H9 (cell line): Measurements from ENCODE around the gene MEFV. TPM values are rescaled to one million over a fixed set of nuclear protein-coding genes. Genes with fewer than 3 reads are reported as not detected.

Source experiments
- DNase-seq: peaks from one replicate; pipeline ENCODE4 v3.0.0-alpha.2; 2017
- H2AFZ ChIP-seq: one replicate; pipeline ENCODE4 v1.6.1; 2013; ENCODE audit warnings: mild to moderate bottlenecking, low read length, control low read depth, moderate library complexity
- H2AK5ac ChIP-seq: 2 replicates; pipeline ENCODE4 v1.6.1; 2013; ENCODE audit warnings: low read length, control low read depth, mixed read lengths; ENCODE audit not compliant: insufficient read length
- H2BK120ac ChIP-seq: one replicate; pipeline ENCODE4 v1.6.1; 2013; ENCODE audit warnings: low read depth, mild to moderate bottlenecking, low read length, control low read depth, inconsistent platforms; ENCODE audit not compliant: poor library complexity, severe bottlenecking
- H2BK12ac ChIP-seq: 2 replicates; pipeline ENCODE4 v1.6.1; 2013; ENCODE audit warnings: low read length, control low read depth, mixed read lengths, low read depth; ENCODE audit not compliant: insufficient read length
- H2BK15ac ChIP-seq: 2 replicates; pipeline ENCODE4 v1.6.1; 2013; ENCODE audit warnings: low read depth, low read length, control low read depth
- H2BK20ac ChIP-seq: one replicate; pipeline ENCODE4 v1.6.1; 2013; ENCODE audit warnings: low read depth, mild to moderate bottlenecking, low read length, control low read depth, inconsistent platforms; ENCODE audit not compliant: poor library complexity, severe bottlenecking
- H2BK5ac ChIP-seq: 2 replicates; pipeline ENCODE4 v1.6.1; 2013; ENCODE audit warnings: low read length, control low read depth, mixed read lengths; ENCODE audit not compliant: insufficient read length
- H3K14ac ChIP-seq: 2 replicates; pipeline ENCODE4 v1.6.1; 2013; ENCODE audit warnings: low read length, control low read depth; ENCODE audit not compliant: insufficient read depth
- H3K18ac ChIP-seq: 2 replicates; pipeline ENCODE4 v1.6.1; 2013; ENCODE audit warnings: low read depth, mild to moderate bottlenecking, mixed read lengths, low read length, control low read depth; ENCODE audit not compliant: insufficient read length
- H3K23ac ChIP-seq: 2 replicates; pipeline ENCODE4 v1.6.1; 2013; ENCODE audit warnings: low read length, control low read depth, mixed read lengths, low read depth; ENCODE audit not compliant: insufficient read length
- H3K23me2 ChIP-seq: 2 replicates; pipeline ENCODE4 v1.6.1; 2013; ENCODE audit warnings: low read depth, mild to moderate bottlenecking, mixed read lengths, low read length, control low read depth; ENCODE audit not compliant: insufficient read length, poor library complexity, severe bottlenecking
- H3K27ac ChIP-seq: 2 replicates; pipeline ENCODE4 v1.5.1; 2013; ENCODE audit warnings: low read length, control low read depth, mixed read lengths, low read depth; ENCODE audit not compliant: insufficient read length
- H3K27me3 ChIP-seq: 2 replicates; pipeline ENCODE4 v1.6.1; 2013; ENCODE audit warnings: low read length, control low read depth, inconsistent platforms; ENCODE audit not compliant: insufficient read depth
- H3K4ac ChIP-seq: 2 replicates; pipeline ENCODE4 v1.6.1; 2013; ENCODE audit warnings: low read depth, mild to moderate bottlenecking, control low read depth, inconsistent platforms, low read length, moderate library complexity
- H3K4me1 ChIP-seq: 2 replicates; pipeline ENCODE4 v1.6.1; 2013; ENCODE audit warnings: low read length, control low read depth, inconsistent platforms; ENCODE audit not compliant: insufficient read depth
- H3K4me2 ChIP-seq: 2 replicates; pipeline ENCODE4 v1.6.1; 2013; ENCODE audit warnings: low read length, control low read depth, mixed read lengths; ENCODE audit not compliant: insufficient read length, insufficient read depth
- H3K56ac ChIP-seq: 2 replicates; pipeline ENCODE4 v1.6.1; 2013; ENCODE audit warnings: low read depth, mild to moderate bottlenecking, mixed read lengths, low read length, control low read depth; ENCODE audit not compliant: insufficient read length
- H3K79me1 ChIP-seq: 2 replicates; pipeline ENCODE4 v1.6.1; 2013; ENCODE audit warnings: low read depth, mild to moderate bottlenecking, moderate library complexity, low read length, control low read depth, inconsistent platforms; ENCODE audit not compliant: insufficient read depth, poor library complexity, severe bottlenecking
- H3K79me2 ChIP-seq: 2 replicates; pipeline ENCODE4 v1.6.1; 2013; ENCODE audit warnings: low read length, control low read depth, inconsistent platforms; ENCODE audit not compliant: insufficient read depth
- H3K9ac ChIP-seq: 2 replicates; pipeline ENCODE4 v1.6.1; 2013; ENCODE audit warnings: low read length, control low read depth, mixed read lengths; ENCODE audit not compliant: insufficient read length; ENCODE audit errors: extremely low read depth
- H3K9me3 ChIP-seq: one replicate; pipeline ENCODE4 v1.6.1; 2013; ENCODE audit warnings: low read depth, low read length, inconsistent platforms; ENCODE audit not compliant: control insufficient read depth
- H3T11ph ChIP-seq: one replicate; pipeline ENCODE4 v1.6.1; 2013; ENCODE audit warnings: mild to moderate bottlenecking, low read length, control low read depth, inconsistent platforms
- H4K20me1 ChIP-seq: one replicate; pipeline ENCODE4 v1.6.1; 2013; ENCODE audit not compliant: control insufficient read depth, insufficient read length, insufficient read depth
- H4K5ac ChIP-seq: 2 replicates; pipeline ENCODE4 v1.6.1; 2013; ENCODE audit warnings: low read depth, mild to moderate bottlenecking, mixed read lengths, low read length, control low read depth; ENCODE audit not compliant: insufficient read length
- H4K8ac ChIP-seq: replicated peaks from 2 replicates; pipeline ENCODE4 v1.6.1; 2013; ENCODE audit warnings: low read length, control low read depth, mixed read lengths, low read depth; ENCODE audit not compliant: insufficient read length
- H4K91ac ChIP-seq: 2 replicates; pipeline ENCODE4 v1.6.1; 2013; ENCODE audit warnings: low read depth, mild to moderate bottlenecking, moderate library complexity, mixed read lengths, low read length, control low read depth; ENCODE audit not compliant: insufficient read length
- H3K27ac Mint-ChIP-seq, 3 experiments: 2 replicates in 2 of 3; 3 replicates in 1 of 3; pipeline ENCODE4 v1.8.0; 2020 to 2021; ENCODE audit warnings: mixed read lengths in 3 of 3, mild to moderate bottlenecking in 1 of 3, moderate library complexity in 1 of 3
- H3K27me3 Mint-ChIP-seq: 2 replicates; pipeline ENCODE4 v1.8.0; 2021; ENCODE audit warnings: low read depth, mild to moderate bottlenecking, moderate library complexity, mixed read lengths
- H3K36me3 Mint-ChIP-seq, 3 experiments: 2 replicates in 2 of 3; 3 replicates in 1 of 3; pipeline ENCODE4 v1.8.0; 2020 to 2021; ENCODE audit warnings: low read depth in 3 of 3, mixed read lengths in 3 of 3; ENCODE audit not compliant: insufficient read depth in 1 of 3
- H3K4me1 Mint-ChIP-seq, 2 experiments: 2 replicates each; pipeline ENCODE4 v1.8.0; 2020; ENCODE audit warnings: mixed read lengths in 2 of 2
- H3K4me3 Mint-ChIP-seq, 2 experiments: 2 replicates in 1 of 2; 3 replicates in 1 of 2; pipeline ENCODE4 v1.8.0; 2020 to 2021; ENCODE audit warnings: mild to moderate bottlenecking in 2 of 2, mixed read lengths in 2 of 2, moderate library complexity in 1 of 2
- H3K9me3 Mint-ChIP-seq, 2 experiments: 2 replicates in 1 of 2; 3 replicates in 1 of 2; pipeline ENCODE4 v1.8.0; 2020; ENCODE audit warnings: mild to moderate bottlenecking in 2 of 2, mixed read lengths in 2 of 2, moderate library complexity in 1 of 2
- CTCF ChIP-seq: fragments of 200-600 bp; sonication (generic); conservative IDR thresholded peaks from 3 replicates; pipeline ENCODE4 v1.8.0; 2021; ENCODE audit warnings: antibody characterized with exemption, mild to moderate bottlenecking
- WGBS: extraction: QIAGEN DNeasy Blood & Tissue Kit; methylation state at CpG from one replicate; pipeline ENCODE4 v1.1.7; 2013; ENCODE audit warnings: missing lambda C conversion rate, low lambda C conversion rate, mixed read lengths; ENCODE audit not compliant: insufficient read length; ENCODE audit errors: extremely low coverage; 5-methylcytosine and 5-hydroxymethylcytosine counted together
- total RNA-seq: library from RNA; stranded (reverse); gene quantifications from 2 replicates; pipeline ENCODE4 v1.2.1, GENCODE V29; 2021

Gene MEFV
- total RNA-seq, 1 experiment from 2014 or later: not detected

- Histone ChIP-seq H2BK12ac (no peak overlapping the region), H3K27ac (no peak overlapping the region), H3K4me1 (no peaks in the 10 kb centered on the region), H3K18ac (no peak overlapping the region), H3K56ac (no peak overlapping the region), H2BK120ac (no peak overlapping the region), H2BK20ac (no peak overlapping the region), H2BK15ac (no peak overlapping the region), H3T11ph (no peak overlapping the region), H3K79me1 (no peaks in the 10 kb centered on the region), H3K23me2 (no peaks in the 10 kb centered on the region), H4K91ac (no peak overlapping the region), H4K20me1 (no peaks in the 10 kb centered on the region), H4K8ac (no peak overlapping the region), H3K23ac (no peak overlapping the region), H3K79me2 (no peaks in the 10 kb centered on the region), H2AK5ac (no peak overlapping the region), H2BK5ac (no peak overlapping the region), H3K9ac (no peak overlapping the region), H2AFZ (no peak overlapping the region), H3K14ac (no peak overlapping the region), H3K4me2 (no peak overlapping the region), H4K5ac (no peak overlapping the region), H3K4ac (no peak overlapping the region), H3K9me3 (no peaks in the 10 kb centered on the region), H3K27me3 (no peaks in the 10 kb centered on the region)
- Mint-ChIP-seq H3K27ac (no peak overlapping the region), H3K27me3 (peaks cover 48% of the 10 kb centered on the region), H3K9me3 (peaks cover 43 to 45% of the 10 kb centered on the region in 2 experiments), H3K36me3 (peaks cover 5 to 9% (median 7%) of the 10 kb centered on the region in 3 experiments; a peak in 6 of 7 replicates), H3K4me3 (no peak overlapping the region), H3K4me1 (no peaks in the 10 kb centered on the region)
- DNase-seq: no peak
- TF ChIP-seq CTCF: no peak
- WGBS: no CpG with 5 or more reads among the region's 6 CpGs
These were observed 53.4 kb downstream of the MEFV start for GRCh38 chr16:3202903-3203539.
